ENCODE results near the gene PLEKHM3. TPM values are rescaled to one million over a fixed set of nuclear protein-coding genes. Genes with fewer than 3 reads are reported as not detected.

PLEKHM3 gene
- total and polyA plus RNA-seq, 2 of the 13 experiments (the other 11 are each of a cell fraction or from before 2014, with no cell fraction given), result 4.5 to 4.7 TPM

DNA sequence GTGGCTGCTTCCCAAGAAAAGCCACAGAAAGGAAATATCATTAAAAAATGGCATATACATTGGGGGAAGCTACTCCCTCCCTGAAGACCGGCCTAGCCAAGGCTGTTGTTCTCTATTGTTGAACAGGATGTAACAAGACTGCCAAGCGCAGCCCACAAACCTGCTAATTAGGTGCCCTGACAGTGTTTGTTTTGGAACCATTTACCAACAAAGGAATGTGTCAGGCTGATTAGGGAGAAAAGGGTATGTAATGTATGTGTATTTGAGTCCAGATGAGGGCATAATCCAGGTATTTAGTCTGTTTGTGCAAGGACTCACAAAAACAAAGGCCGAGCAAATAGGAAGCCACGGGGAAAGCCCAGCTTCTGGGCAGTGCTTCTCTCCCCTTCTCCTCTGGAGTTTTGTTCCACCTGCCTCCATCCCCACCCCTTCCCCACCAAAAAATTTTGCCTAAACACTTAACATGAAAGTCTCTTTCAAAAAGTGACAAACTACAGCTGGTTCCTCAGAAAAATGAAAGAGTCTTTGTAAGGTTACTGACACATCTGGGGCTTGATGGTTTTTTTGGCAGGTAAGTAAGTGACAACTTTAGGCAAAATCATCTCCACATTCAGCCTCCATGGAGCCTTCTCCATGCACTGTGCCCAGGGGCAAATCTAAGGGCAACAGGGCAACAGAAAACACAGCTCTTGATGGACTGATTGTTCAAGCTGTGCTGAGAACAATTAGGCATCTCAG is 177.4 kb downstream of the PLEKHM3 start (continued):
- TF ChIP-seq HOXA9 (CRISPR knock-in tag; IDR thresholded peaks at IDR 0.05; ENCODE audit: borderline replicate concordance) (no peak), MED1 (CRISPR knock-in tag; IDR thresholded peaks at IDR 0.05) (peak; percentile 94), TEAD3 (CRISPR knock-in tag; optimal IDR thresholded peaks at IDR 0.05; ENCODE audit: borderline replicate concordance) (peak; percentile 99), CCAR2 (optimal IDR thresholded peaks at IDR 0.05; ENCODE audit: low read depth, low read length) (no peak), FOXA3 (CRISPR knock-in tag; IDR thresholded peaks at IDR 0.05) (peak; percentile 99), ZNF556 (CRISPR knock-in tag; IDR thresholded peaks at IDR 0.05; ENCODE audit: borderline replicate concordance) (0 out of 2 replicates have a peak, but pooled peaks have one; percentile 43), LCORL (IDR thresholded peaks at IDR 0.05) (peak; percentile 97), LCORL (CRISPR knock-in tag; IDR thresholded peaks at IDR 0.05) (peak; percentile 96), WIZ (CRISPR knock-in tag; IDR thresholded peaks at IDR 0.05) (no peak), HMG20A (CRISPR knock-in tag; IDR thresholded peaks at IDR 0.05; ENCODE audit: borderline replicate concordance) (peak; percentile 90; the same call in 1 of the 2 replicates), NCOA5 (CRISPR knock-in tag; IDR thresholded peaks at IDR 0.05) (no peak), ELF3 (CRISPR knock-in tag; IDR thresholded peaks at IDR 0.05) (peak; percentile 97), KLF16 (CRISPR knock-in tag; IDR thresholded peaks at IDR 0.05) (peak in 1 of 2 experiments; percentile 72; a peak in 2 of 4 replicates), GTF2F1 (IDR thresholded peaks at IDR 0.05; ENCODE audit: low read length) (no peak), RELA (CRISPR knock-in tag; IDR thresholded peaks at IDR 0.05) (no peak), ZNF644 (CRISPR knock-in tag; IDR thresholded peaks at IDR 0.05; ENCODE audit: low read depth) (peak; percentile 46; the same call in 1 of the 2 replicates), DNMT1 (CRISPR knock-in tag; IDR thresholded peaks at IDR 0.05) (no peak), ZNF256 (CRISPR knock-in tag; conservative IDR thresholded peaks at IDR 0.05) (no peak), RAD21 (CRISPR knock-in tag; IDR thresholded peaks at IDR 0.05) (peak; percentile 22; the same call in 1 of the 2 replicates), ZNF670 (CRISPR knock-in tag; IDR thresholded peaks at IDR 0.05; ENCODE audit: borderline replicate concordance) (no peak), ZNF24 (IDR thresholded peaks at IDR 0.05) (peak; percentile 52; the same call in 1 of the 2 replicates)
- TF ChIP-seq, protein P1, sequence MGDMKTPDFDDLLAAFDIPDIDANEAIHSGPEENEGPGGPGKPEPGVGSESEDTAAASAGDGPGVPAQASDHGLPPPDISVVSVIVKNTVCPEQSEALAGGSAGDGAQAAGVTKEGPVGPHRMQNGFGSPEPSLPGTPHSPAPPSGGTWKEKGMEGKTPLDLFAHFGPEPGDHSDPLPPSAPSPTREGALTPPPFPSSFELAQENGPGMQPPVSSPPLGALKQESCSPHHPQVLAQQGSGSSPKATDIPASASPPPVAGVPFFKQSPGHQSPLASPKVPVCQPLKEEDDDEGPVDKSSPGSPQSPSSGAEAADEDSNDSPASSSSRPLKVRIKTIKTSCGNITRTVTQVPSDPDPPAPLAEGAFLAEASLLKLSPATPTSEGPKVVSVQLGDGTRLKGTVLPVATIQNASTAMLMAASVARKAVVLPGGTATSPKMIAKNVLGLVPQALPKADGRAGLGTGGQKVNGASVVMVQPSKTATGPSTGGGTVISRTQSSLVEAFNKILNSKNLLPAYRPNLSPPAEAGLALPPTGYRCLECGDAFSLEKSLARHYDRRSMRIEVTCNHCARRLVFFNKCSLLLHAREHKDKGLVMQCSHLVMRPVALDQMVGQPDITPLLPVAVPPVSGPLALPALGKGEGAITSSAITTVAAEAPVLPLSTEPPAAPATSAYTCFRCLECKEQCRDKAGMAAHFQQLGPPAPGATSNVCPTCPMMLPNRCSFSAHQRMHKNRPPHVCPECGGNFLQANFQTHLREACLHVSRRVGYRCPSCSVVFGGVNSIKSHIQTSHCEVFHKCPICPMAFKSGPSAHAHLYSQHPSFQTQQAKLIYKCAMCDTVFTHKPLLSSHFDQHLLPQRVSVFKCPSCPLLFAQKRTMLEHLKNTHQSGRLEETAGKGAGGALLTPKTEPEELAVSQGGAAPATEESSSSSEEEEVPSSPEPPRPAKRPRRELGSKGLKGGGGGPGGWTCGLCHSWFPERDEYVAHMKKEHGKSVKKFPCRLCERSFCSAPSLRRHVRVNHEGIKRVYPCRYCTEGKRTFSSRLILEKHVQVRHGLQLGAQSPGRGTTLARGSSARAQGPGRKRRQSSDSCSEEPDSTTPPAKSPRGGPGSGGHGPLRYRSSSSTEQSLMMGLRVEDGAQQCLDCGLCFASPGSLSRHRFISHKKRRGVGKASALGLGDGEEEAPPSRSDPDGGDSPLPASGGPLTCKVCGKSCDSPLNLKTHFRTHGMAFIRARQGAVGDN (CRISPR knock-in tag; IDR thresholded peaks at IDR 0.05), result no peak
- TF ChIP-seq, protein P2, sequence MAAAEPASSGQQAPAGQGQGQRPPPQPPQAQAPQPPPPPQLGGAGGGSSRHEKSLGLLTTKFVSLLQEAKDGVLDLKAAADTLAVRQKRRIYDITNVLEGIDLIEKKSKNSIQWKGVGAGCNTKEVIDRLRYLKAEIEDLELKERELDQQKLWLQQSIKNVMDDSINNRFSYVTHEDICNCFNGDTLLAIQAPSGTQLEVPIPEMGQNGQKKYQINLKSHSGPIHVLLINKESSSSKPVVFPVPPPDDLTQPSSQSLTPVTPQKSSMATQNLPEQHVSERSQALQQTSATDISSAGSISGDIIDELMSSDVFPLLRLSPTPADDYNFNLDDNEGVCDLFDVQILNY (CRISPR knock-in tag; conservative IDR thresholded peaks at IDR 0.05), result no peak
- TF ChIP-seq, protein P3, sequence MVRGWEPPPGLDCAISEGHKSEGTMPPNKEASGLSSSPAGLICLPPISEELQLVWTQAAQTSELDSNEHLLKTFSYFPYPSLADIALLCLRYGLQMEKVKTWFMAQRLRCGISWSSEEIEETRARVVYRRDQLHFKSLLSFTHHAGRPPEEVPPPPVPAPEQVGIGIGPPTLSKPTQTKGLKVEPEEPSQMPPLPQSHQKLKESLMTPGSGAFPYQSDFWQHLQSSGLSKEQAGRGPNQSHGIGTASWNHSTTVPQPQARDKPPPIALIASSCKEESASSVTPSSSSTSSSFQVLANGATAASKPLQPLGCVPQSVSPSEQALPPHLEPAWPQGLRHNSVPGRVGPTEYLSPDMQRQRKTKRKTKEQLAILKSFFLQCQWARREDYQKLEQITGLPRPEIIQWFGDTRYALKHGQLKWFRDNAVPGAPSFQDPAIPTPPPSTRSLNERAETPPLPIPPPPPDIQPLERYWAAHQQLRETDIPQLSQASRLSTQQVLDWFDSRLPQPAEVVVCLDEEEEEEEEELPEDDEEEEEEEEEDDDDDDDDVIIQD (CRISPR knock-in tag; IDR thresholded peaks at IDR 0.05; ENCODE audit: low read depth), result peak; percentile 93
- TF ChIP-seq, protein P4, sequence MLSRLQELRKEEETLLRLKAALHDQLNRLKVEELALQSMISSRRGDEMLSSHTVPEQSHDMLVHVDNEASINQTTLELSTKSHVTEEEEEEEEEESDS (CRISPR knock-in tag; IDR thresholded peaks at IDR 0.05; ENCODE audit: borderline replicate concordance), result peak; percentile 54; the same call in 1 of the 2 replicates

All from HepG2 (cell line).